ENCODE measurements around the gene ALOX15B. TPM values are rescaled to one million over a fixed set of nuclear protein-coding genes. Genes with fewer than 3 reads are reported as not detected.
"Not testable (repeated sequence)": the region's sequence is repeated elsewhere in the genome, so short reads cannot be mapped to it uniquely, and the experiment has no call there.

ALOX15B gene
- total and polyA plus RNA-seq, 8 donors, result 0.38 to 112 (median 0.53) TPM

DNA sequence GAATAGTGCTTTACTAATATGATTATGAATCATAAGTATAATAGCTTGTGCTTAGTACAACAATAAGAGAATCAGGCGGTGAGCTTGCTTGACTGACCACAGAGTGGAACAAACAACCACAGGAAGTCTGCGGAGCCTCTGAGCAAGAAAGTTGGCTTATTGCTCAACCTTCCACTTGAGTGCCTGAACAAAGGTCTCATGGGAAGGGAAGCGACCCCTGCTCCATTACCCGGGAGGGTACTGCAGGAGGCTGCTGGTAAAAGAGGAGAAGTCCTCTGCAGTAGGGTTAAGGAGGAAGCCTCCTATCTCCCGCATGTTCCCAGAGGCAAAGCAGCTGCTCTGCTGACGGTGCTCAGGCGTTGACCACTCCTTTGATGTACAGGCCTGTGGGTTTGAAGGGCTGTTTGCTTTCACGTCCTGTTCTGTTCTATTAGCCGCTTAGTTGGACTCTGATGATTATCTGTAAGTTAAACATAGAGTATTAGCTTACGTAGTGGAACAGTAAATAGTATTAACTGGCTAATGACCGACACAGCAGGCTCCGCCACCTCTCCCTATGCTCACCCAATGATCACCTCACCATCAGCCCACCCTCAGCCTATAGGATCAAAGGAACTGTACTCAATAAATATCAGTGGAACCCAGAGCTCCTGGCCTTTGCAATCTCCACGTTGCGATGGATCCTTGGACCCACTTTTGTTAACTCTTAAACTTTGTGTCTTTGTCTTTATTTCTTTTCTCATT lies 17.5 kb downstream of the ALOX15B start:
- peak overlapping the region; percentile 77 to 83 for H3K27ac ChIP-seq
- peak; percentile 65 for ATAC-seq
- peak in 3 of 4 donors; percentile 35 to 84 (median 46) for DNase-seq
- peak overlapping the region in 1 of 2 donors; percentile 31 for H3K4me3 ChIP-seq
- no peaks in the 10 kb centered on the region for H3K36me3 ChIP-seq
- peaks cover 13 to 41% of the 10 kb centered on the region in 2 donors for H3K27me3 ChIP-seq
- H3K9me3 ChIP-seq, result no peaks in the 10 kb centered on the region
- TF ChIP-seq, protein P1, sequence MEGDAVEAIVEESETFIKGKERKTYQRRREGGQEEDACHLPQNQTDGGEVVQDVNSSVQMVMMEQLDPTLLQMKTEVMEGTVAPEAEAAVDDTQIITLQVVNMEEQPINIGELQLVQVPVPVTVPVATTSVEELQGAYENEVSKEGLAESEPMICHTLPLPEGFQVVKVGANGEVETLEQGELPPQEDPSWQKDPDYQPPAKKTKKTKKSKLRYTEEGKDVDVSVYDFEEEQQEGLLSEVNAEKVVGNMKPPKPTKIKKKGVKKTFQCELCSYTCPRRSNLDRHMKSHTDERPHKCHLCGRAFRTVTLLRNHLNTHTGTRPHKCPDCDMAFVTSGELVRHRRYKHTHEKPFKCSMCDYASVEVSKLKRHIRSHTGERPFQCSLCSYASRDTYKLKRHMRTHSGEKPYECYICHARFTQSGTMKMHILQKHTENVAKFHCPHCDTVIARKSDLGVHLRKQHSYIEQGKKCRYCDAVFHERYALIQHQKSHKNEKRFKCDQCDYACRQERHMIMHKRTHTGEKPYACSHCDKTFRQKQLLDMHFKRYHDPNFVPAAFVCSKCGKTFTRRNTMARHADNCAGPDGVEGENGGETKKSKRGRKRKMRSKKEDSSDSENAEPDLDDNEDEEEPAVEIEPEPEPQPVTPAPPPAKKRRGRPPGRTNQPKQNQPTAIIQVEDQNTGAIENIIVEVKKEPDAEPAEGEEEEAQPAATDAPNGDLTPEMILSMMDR (IDR thresholded peaks at IDR 0.05), result no peak
- H3K4me1 ChIP-seq, result peaks cover 9 to 40% of the 10 kb centered on the region in 2 donors
- intact Hi-C loops (cut with DNase I), result no loop called here

DNA sequence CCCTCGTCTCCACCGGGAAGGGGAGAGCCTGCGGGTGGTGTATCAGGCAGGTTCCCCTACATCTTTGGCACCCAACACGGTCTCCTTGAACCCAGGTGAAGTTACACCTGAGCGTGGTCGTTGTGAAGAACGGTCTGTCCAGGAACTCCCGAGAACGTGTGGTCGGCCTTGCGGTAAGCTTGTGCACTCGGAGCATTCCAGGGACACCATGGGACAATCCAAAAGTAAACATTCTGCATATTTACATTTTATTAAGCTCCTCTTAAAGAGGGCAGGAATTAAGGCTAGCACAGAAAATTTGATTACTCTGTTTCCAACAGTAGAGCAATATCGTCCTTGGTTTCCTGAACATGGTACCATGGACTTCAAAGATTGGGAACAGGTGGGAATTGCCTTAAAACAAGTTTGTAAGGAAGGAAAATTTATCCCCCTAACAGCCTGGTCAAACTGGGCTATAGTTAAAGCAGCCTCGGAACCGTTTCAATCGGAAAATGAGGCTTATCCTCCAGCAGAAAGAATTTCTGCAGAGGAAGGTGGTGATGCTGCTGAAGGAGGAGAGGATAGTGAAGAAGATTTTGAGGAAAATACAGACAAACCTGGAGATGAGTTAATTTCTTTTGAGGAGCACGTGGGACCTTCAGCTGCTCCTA lies 18.2 kb downstream of the ALOX15B start:
- DNase-seq, result no peak
- H3K9me3 ChIP-seq, result no peaks in the 10 kb centered on the region
- H3K4me1 ChIP-seq, result peaks cover 9 to 40% of the 10 kb centered on the region in 2 donors
- intact Hi-C loops (cut with DNase I), result no loop called here
- H3K4me3 ChIP-seq, result peak overlapping the region in 1 of 2 donors; percentile 31
- TF ChIP-seq, protein P1 (IDR thresholded peaks at IDR 0.05), result no peak
- peak overlapping the region; percentile 77 to 83 for H3K27ac ChIP-seq
- no peaks in the 10 kb centered on the region for H3K36me3 ChIP-seq
- ATAC-seq, result peak; percentile 31
- peaks cover 20 to 48% of the 10 kb centered on the region in 2 donors for H3K27me3 ChIP-seq

DNA sequence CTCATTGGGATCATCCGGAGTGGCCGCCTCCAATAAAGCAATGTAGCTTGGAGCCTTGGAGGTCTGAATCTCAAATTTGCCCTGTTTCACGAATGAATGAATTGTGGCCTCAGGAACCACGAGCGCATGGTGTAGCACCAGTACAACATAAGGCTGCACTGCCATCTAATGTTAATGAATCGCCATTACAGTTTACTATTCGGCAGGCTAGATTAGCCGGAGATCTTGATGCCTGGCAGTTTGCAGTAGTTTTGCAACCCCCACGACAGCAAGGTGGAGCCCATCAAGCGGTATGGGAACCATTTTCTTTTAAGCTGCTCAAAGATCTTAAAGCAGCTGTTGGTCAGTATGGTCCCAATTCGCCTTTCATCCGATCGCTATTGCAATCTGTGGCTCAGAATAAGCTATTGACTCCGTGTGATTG lies 18.8 kb downstream of the ALOX15B start:
- peak in 2 of 4 donors; percentile 76 to 79 for DNase-seq
- Histone ChIP-seq H3K27ac (peak overlapping the region; percentile 77 to 83), H3K4me1 (peaks cover 9 to 40% of the 10 kb centered on the region in 2 donors), H3K27me3 (peaks cover 25 to 54% of the 10 kb centered on the region in 2 donors), H3K9me3 (no peaks in the 10 kb centered on the region), H3K4me3 (peak overlapping the region in 1 of 2 donors; percentile 31), H3K36me3 (no peaks in the 10 kb centered on the region)
- peak; percentile 74 for ATAC-seq
- intact Hi-C loops (cut with DNase I), result no loop called here
- TF ChIP-seq, protein P1 (IDR thresholded peaks at IDR 0.05), result peak; percentile 72 to 80

DNA sequence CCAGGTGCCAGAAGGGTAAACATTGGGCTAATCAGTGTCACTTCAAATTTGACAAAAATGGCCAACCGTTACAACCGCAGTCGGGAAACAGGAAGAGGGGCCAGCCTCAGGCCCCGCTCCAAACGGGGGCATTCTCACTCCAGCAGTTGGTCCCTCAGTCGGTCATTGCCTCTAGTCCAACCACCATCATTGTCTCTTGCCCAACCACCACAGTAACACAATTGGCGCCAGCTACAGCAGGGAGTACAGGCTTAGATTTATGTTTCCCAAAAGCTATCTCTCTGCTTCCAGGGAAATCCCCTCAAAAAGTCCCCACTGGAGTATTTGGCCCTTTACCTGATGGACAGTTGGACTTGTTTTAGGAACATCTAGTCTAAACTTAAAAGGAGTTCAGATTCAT lies 20.3 kb downstream of the ALOX15B start:
- intact Hi-C loops (cut with DNase I), result no loop called here
- ATAC-seq, result no peak
- Histone ChIP-seq H3K4me3 (peak overlapping the region in 1 of 2 donors; percentile 31), H3K9me3 (no peaks in the 10 kb centered on the region), H3K4me1 (peaks cover 9 to 40% of the 10 kb centered on the region in 2 donors), H3K27me3 (peaks cover 33 to 68% of the 10 kb centered on the region in 2 donors), H3K27ac (peak overlapping the region in 1 of 2 donors; percentile 8), H3K36me3 (no peaks in the 10 kb centered on the region)
- DNase-seq, result no peak
- TF ChIP-seq, protein P1 (IDR thresholded peaks at IDR 0.05), result no peak

DNA sequence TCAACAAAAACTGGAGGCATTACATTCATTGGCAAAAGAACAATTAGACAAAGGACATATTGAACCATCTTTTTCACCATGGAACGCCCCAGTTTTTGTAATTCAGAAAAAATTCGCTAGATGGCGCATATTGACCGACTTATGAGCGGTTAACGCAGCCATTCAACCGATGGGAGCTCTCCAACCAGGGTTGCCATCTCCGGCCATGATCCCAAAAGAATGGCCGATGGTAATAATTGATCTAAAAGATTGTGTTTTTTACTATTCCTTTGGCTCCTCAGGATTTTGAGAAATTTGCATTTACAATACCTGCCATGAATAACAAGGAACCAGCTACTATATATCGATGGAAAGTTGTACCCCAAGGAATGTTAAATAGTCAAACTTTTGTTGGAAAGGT lies 21.4 kb downstream of the ALOX15B start:
- peaks cover 9 to 32% of the 10 kb centered on the region in 2 donors for H3K4me1 ChIP-seq
- no peaks in the 10 kb centered on the region for H3K9me3 ChIP-seq
- H3K4me3 ChIP-seq, result no peak overlapping the region
- peak in 1 of 4 donors; percentile 69 for DNase-seq
- ATAC-seq, result peak; percentile 22
- H3K36me3 ChIP-seq, result no peaks in the 10 kb centered on the region
- TF ChIP-seq, protein P1 (IDR thresholded peaks at IDR 0.05), result peak; percentile 64 to 75
- intact Hi-C loops (cut with DNase I), result no loop called here
- H3K27ac ChIP-seq, result no peak overlapping the region
- H3K27me3 ChIP-seq, result peaks cover 33 to 80% of the 10 kb centered on the region in 2 donors

DNA sequence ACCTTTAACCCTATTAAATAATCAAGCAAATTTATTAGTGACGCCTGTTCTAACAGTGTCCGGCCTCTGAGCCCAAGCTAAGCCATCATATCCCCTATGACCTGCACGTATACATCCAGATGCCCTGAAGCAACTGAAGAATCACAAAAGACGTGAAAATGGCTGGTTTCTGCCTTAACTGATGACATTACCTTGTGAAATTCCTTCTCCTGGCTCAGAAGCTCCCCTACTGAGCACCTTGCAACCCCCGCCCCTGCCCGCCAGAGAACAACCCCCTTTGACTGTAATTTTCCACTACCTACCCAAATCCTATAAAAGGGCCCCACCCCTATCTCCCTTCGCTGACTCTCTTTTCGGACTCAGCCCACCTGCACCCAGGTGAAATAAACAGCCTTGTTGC lies 23.0 kb downstream of the ALOX15B start:
- H3K27me3 ChIP-seq, result peaks cover 33 to 80% of the 10 kb centered on the region in 2 donors

More for the DNA sequence above, 23.0 kb downstream of the ALOX15B start:
- intact Hi-C loops (cut with DNase I); ATAC-seq; DNase-seq; H3K27ac ChIP-seq; H3K4me3 ChIP-seq; H3K36me3 ChIP-seq; H3K9me3 ChIP-seq: not testable (repeated sequence)
- H3K4me1 ChIP-seq, result peaks cover under 1 to 16% of the 10 kb centered on the region in 2 donors

All from left lung (tissue), 10 donors.